ENCODE results near the gene RTN4R.

Gene RTN4R

DNA sequence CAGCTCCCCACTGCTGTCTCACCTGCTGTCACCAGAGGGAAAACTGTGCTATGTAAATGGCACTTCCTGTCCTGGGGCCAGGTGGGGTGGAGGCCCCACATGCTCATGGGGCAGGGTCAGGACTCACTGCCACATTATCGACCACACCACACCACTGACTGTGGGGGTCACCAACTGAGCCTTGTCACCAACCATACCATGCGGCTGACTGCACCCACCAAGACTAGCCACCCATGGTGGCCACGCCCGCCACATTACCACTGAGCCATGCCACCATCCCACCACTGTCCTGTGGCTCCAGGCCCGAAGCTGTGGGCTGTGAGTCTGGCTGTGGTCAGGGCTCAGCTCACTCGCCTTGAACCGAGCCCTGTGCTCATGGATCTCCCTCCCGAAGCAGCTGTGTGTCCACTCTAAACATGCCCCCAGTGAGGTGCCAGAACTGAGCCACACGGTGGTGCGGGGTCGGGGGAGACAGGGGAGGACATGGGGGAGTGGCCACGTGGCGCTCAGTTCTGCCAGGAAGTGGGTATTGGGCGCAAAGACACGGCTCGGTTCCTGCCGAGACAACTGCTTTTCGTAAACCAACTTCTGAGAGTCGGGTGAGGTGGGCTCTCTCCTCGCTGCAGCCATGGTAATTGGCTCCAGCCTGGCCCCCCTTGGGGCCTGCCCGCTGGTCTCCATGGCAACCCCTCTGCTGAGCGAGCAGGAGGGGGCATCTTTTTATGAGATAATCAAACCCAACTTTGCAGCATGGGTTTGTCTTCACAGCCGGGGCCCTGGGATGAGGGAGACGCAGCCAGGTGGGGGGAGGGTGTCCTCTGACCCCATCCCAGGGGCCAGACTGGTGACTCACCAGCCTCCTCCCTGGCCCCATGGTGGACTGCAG, 23.2 kb downstream of the RTN4R start:
- Histone ChIP-seq H3F3A (ENCODE audit: control insufficient read depth, insufficient read depth) (no peaks in the 10 kb centered on the region), H3K4me2 (ENCODE audit: low read length) (peak overlapping the region; percentile 59), H3K4me3 (ENCODE audit: low read length) (0 out of 2 replicates have a peak overlapping the region, but pooled peaks have one; percentile 30), H3K36me3 (ENCODE audit: control insufficient read depth, low read length) (no peaks in the 10 kb centered on the region), H3K27me3 (ENCODE audit: control insufficient read depth, low read length) (no peaks in the 10 kb centered on the region), H3K9me2 (replicated peaks; ENCODE audit: control insufficient read depth, low read length) (no peaks in the 10 kb centered on the region), H3K9me3 (ENCODE audit: control insufficient read depth, insufficient read depth, low read length) (no peaks in the 10 kb centered on the region), H3K79me2 (ENCODE audit: control insufficient read depth, low read length) (no peaks in the 10 kb centered on the region), H4K20me1 (ENCODE audit: control insufficient read depth, insufficient read depth, low read depth, low read length) (no peaks in the 10 kb centered on the region), H3K4me1 (ENCODE audit: control insufficient read depth, low read length) (peaks cover 45% of the 10 kb centered on the region), H3K27ac (ENCODE audit: low read depth, low read length) (no peak overlapping the region)
- TF ChIP-seq, protein P1, sequence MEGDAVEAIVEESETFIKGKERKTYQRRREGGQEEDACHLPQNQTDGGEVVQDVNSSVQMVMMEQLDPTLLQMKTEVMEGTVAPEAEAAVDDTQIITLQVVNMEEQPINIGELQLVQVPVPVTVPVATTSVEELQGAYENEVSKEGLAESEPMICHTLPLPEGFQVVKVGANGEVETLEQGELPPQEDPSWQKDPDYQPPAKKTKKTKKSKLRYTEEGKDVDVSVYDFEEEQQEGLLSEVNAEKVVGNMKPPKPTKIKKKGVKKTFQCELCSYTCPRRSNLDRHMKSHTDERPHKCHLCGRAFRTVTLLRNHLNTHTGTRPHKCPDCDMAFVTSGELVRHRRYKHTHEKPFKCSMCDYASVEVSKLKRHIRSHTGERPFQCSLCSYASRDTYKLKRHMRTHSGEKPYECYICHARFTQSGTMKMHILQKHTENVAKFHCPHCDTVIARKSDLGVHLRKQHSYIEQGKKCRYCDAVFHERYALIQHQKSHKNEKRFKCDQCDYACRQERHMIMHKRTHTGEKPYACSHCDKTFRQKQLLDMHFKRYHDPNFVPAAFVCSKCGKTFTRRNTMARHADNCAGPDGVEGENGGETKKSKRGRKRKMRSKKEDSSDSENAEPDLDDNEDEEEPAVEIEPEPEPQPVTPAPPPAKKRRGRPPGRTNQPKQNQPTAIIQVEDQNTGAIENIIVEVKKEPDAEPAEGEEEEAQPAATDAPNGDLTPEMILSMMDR (IDR thresholded peaks at IDR 0.05; ENCODE audit: low read depth, low read length, poor library complexity, severe bottlenecking): no peak
- no peak for TF ChIP-seq EZH2phosphoT487 (IDR thresholded peaks at IDR 0.05; ENCODE audit: borderline replicate concordance, low read length)

DNA sequence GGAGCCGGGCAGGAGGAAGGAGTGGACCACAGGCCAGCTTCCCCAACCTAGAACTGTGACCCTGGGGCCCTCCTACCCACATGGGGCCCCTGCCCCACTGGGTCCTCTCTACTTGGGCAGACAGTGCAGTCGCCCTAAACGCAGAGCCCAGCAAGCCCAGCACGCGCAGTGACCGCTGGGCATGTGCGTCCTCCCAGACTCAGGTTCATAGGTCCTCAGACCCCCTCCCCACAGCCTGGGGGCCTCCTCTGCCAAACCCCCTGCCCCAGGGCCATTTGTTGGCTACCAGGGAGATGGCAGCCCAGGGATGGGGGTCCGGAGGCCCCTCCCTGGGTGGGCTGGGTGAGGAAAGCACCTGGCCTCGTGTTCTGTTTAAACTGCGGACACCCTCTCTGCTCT, 23.9 kb downstream of the RTN4R start:
- H3K27me3 ChIP-seq (ENCODE audit: control insufficient read depth, low read length): no peaks in the 10 kb centered on the region
- no peaks in the 10 kb centered on the region for H3K36me3 ChIP-seq (ENCODE audit: control insufficient read depth, low read length)
- H3K9me2 ChIP-seq (replicated peaks; ENCODE audit: control insufficient read depth, low read length): no peaks in the 10 kb centered on the region
- no peaks in the 10 kb centered on the region for H4K20me1 ChIP-seq (ENCODE audit: control insufficient read depth, insufficient read depth, low read depth, low read length)
- H3K79me2 ChIP-seq (ENCODE audit: control insufficient read depth, low read length): no peaks in the 10 kb centered on the region
- peaks cover 46% of the 10 kb centered on the region for H3K4me1 ChIP-seq (ENCODE audit: control insufficient read depth, low read length)
- peak overlapping the region; percentile 59 for H3K4me2 ChIP-seq (ENCODE audit: low read length)
- no peaks in the 10 kb centered on the region for H3F3A ChIP-seq (ENCODE audit: control insufficient read depth, insufficient read depth)
- H3K4me3 ChIP-seq (ENCODE audit: low read length): 0 out of 2 replicates have a peak overlapping the region, but pooled peaks have one; percentile 30
- H3K9me3 ChIP-seq (ENCODE audit: control insufficient read depth, insufficient read depth, low read length): no peaks in the 10 kb centered on the region
- no peak overlapping the region for H3K27ac ChIP-seq (ENCODE audit: low read depth, low read length)
- TF ChIP-seq EZH2phosphoT487 (IDR thresholded peaks at IDR 0.05; ENCODE audit: borderline replicate concordance, low read length): no peak
- TF ChIP-seq, protein P1 (IDR thresholded peaks at IDR 0.05; ENCODE audit: low read depth, low read length, poor library complexity, severe bottlenecking): no peak

DNA sequence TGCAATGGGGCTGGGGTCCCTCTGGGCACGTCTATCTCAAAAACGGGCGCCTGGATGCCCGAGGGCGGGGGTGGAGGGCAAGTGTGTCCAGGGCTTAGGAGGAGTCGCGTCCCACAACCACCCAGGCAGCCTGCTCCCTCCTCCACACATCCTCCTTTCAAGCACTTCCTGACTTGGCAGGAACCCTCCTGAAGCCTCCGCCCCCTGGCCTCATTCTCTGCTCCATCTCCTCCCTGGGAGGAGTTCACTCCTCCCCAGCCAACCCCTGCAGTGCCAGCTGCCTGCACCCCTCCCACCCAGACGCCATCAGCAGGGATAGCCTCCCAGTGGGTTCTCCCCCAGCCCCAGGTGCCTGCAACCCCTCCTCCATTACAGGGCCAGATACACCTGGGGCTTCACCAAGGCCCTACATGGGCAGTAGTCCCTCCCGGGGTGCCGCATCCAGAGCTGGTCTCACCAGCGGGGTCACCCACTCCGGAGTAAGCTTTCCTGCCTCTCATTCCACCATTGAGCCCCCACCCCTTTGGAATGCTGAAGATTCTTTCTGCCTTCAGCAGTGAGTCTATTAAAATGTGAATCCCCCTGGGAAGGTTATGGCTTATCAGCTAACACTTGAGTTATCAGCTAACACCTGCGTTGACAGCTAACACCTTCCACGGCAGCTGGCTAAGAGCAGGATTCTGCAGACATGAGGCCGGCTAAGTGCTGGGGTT, 24.4 kb downstream of the RTN4R start:
- TF ChIP-seq, protein P1 (IDR thresholded peaks at IDR 0.05; ENCODE audit: low read depth, low read length, poor library complexity, severe bottlenecking): no peak
- TF ChIP-seq EZH2phosphoT487 (IDR thresholded peaks at IDR 0.05; ENCODE audit: borderline replicate concordance, low read length): no peak

More for the DNA sequence above, 24.4 kb downstream of the RTN4R start:
- Histone ChIP-seq H3K4me2 (ENCODE audit: low read length) (peak overlapping the region; percentile 59), H3K36me3 (ENCODE audit: control insufficient read depth, low read length) (no peaks in the 10 kb centered on the region), H3K79me2 (ENCODE audit: control insufficient read depth, low read length) (no peaks in the 10 kb centered on the region), H3K27me3 (ENCODE audit: control insufficient read depth, low read length) (no peaks in the 10 kb centered on the region), H3K9me2 (replicated peaks; ENCODE audit: control insufficient read depth, low read length) (no peaks in the 10 kb centered on the region), H3K9me3 (ENCODE audit: control insufficient read depth, insufficient read depth, low read length) (no peaks in the 10 kb centered on the region), H3K4me3 (ENCODE audit: low read length) (peak overlapping the region; percentile 47), H4K20me1 (ENCODE audit: control insufficient read depth, insufficient read depth, low read depth, low read length) (no peaks in the 10 kb centered on the region), H3K27ac (ENCODE audit: low read depth, low read length) (no peak overlapping the region), H3F3A (ENCODE audit: control insufficient read depth, insufficient read depth) (no peaks in the 10 kb centered on the region), H3K4me1 (ENCODE audit: control insufficient read depth, low read length) (peaks cover 51% of the 10 kb centered on the region)

Data from DOHH2 (cell line).